Inflammatory macrophage treated with lipopolysaccharide for 1 hour (primary cell): ENCODE measurements around the gene TAGLN2.
"Not testable (repeated sequence)": the region's sequence is repeated elsewhere in the genome, so short reads cannot be mapped to it uniquely, and the experiment has no call there.

Source experiments
- DNase-seq, 2 donors: peaks; one replicate each; pipeline ENCODE4 v3.0.0-alpha.2; 2020 to 2022

The TAGLN2 gene

DNA sequence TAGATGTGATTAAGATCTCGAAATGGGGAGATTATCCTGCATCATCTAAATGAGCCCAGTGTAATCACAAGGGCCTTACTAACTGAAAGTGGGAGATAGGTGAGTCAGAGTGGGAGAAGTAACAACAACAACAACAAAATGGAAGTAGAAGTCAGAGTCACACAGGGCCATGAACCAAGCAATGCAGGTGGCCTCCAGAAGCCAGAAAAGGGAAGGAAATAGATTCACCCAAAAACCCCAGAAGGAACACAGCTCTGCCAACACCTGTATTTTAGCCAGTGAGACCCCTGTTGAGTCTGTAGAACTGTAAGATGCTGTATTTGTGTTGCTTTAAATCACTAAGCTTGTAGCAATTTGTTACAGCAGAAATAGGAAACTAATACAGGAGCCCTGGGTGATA is 4.1 kb downstream of the TAGLN2 start:
- peak in 1 of 2 donors; percentile 60 for DNase-seq

DNA sequence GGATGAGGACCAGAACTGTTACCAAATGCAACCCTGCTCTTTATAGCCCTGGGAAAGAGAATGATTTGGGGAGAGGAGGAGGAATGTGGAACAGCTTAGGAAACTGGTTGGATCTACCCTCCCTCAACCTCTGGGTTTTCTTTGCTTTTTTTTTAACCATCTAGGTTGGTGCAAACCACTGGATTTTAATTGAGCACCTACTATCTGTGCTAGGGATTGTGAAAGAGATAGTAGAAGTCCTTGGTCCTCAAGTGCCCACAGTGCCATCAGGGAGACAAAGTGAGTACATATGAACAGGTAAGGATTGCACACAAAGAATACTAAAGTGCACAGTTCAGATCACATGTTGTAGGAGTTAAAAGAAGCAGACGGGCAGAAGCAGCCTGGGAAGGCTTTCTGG is 4.7 kb downstream of the TAGLN2 start:
- no peak for DNase-seq

DNA sequence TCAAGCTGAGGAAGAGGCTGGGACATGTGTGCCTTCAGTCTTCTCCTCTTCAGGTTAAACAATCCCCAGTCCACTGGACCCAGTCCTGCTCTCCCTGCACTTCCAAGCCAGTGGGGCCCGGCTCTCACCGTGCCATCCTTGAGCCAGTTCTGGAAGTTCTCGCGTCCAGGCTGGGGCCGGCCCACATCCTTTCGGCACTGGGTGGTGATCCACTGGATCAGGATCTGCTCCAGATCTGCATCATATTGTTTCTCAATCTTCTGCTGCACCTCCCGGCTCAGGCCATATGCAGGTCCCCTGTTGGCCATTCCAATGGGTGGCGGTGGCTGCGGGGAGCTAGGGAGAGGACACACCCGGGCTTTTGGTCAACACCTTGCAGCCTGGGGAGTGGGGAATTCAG is 5.1 kb downstream of the TAGLN2 start:
- DNase-seq = no peak

DNA sequence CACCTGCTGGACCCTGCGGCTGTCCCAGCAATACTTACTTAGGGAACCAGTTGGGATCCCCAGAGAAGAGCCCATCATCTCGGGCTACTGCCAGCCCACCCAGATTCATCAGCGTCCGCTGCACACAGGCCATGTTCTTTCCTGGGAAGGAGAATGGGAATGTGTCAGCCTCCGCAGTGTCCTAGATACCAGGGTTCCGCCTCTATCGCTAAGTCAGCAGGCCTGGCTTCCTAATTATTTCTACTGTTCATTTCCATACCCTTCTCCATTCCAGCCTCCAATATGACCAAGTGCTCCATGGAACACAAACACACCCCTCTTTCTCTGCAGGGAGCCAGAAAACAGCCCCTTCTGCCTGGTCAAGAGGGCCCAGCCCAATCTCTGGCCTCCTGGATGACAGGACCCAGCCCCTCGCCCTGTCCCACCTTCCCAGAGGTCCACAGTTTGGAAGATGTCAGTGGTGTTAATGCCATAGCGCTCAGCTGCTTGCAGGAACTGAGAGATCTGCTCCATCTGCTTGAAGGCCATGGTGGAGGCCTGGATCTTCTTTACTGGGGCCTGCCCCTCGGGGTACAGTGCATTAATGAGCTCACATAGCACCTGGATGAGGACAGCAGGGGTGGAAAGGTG is 6.0 kb downstream of the TAGLN2 start:
- DNase-seq = no peak

DNA sequence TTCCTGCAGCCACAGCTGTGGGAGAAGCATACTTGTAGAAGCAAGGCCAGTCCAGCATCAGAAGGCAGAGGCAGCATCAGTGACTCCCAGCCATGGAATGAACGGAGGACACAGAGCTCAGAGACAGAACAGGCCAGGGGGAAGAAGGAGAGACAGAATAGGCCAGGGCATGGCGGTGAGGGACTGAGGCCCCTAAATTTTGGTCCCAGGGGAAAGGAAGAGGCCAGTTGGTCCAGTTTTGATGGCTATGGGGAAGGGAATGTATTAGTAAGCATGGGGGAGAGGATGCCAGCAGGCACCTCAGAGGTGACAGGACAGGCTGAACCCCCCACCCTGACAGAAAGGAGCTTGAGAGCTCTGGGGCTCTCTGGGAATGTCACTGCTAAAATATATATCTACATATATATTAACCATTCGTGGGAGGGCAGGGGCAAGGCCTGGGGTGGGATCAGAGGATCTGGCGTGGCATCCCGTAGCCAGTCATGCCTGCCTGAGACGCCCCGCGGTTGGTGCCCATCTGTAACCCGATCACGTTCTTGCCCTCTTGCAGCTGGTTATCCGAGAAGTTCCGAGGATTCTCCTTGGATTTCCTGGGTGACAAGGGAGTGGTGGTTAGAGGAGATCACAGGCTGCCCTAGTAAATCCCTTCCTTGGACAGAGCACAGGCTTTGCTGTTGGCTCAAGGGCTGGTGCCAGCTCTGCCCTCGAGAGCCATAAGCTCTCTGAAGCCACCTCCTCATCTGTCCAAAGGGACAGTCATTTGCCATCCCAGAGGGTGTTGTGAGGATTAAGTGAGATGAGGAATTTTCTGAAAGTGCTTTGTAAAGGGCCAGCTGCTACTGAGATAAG is 6.7 kb downstream of the TAGLN2 start:
- no peak for DNase-seq

DNA sequence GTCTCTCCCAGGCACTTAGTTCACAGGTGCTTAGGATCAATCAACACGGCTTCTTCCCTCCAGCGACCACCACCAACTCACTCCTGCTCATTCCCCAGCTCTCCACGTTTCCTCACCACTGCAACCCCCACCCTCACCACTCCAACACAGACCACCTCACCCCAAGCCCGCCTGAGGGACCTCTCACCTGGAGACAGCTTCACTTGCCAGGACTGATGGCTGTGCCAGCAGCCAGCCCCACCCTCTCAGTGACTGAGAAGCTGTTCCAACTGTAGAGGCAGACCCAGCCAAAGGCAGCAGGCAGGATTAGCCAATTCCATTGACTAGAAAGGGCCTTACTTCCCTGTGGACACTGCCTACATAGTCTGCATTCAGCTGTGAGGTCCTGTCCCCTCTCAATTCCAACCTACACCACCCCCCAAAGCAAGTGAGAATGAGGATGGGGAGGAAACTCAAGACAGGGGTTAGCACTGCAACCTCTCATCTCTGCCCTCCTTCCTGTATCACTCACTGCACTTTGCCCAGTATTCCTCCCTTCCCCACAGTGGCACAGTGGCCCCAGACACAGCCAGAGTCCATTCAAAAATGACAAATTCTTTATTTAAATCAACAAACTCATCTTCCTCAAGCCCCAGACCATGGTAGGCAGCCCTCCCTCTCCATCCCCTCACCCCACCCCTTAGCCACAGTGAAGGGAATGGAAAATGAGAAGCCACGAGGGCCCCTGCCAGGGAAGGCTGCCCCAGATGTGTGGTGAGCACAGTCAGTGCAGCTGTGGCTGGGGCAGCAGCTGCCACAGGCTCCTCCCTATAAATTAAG is 7.6 kb downstream of the TAGLN2 start:
- DNase-seq = no peak

DNA sequence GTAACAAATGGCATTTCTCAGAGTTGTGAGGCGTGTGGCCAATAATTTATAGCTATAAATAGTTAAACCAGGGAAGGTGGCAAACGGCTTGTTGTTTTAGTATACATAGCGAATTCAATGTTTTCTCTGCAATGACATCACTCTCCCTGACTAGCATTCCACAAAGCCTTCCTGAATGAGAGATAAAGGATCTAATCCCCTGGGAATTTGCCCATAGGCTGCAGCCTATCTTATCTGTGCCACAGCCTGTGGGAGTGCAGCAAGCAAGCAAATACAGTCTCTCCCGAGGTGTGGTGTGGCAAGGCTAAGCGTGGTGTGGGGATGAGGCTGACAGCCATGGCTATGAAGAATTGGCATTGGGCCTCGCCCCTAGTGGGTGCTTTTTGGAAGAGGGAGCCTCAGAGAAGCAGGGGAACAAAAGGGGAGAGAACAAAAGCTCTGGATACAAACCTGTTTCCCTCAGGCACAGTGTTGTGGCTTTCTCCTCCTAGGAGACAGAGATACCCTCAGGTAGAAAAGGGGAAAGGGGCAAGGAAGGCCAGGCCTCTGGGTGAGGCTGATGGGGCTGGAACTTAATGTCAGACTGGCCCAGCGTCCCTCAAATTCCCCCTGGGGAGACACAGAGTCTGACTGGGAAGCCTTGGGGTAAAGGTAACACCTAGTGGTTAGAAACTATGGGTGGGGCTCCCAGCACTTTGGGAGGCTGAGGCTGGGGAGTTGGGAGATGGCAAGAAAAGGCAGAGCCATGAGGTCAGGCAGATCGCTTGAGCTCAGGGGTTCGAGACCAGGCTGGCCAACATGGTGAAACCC is 8.9 kb downstream of the TAGLN2 start:
- no peak for DNase-seq

DNA sequence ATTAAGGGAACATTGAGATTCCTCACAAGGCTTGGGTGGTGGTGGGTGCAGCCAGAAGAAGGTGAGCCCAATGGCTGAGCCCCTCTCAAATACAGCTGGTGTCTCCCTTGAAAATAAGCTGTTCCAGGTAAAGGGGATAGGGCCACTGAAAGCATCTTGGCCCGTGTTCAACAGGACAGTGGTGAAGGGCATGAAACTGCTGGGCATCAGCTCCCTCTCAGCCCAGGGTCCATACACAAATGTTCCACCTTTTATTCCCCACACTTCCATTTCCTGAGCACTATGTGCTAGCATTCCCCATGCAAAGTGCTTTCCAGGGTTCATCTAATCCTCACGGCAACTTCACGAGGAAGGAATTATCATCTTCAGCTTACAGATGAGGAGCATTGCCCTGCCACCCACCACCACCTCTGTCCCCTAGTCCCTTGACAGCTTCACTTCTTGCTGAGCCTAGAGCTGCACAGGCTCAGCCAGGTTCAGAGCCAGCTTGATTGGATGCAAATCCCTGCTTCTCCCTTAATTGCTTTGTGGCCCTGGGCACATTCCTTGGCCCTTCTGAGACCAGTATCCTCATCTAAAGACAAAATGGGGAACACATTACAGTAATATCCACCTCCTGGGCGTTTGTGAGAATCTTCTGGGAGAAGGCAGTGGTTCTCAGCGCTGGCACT is 9.6 kb downstream of the TAGLN2 start:
- no peak for DNase-seq

DNA sequence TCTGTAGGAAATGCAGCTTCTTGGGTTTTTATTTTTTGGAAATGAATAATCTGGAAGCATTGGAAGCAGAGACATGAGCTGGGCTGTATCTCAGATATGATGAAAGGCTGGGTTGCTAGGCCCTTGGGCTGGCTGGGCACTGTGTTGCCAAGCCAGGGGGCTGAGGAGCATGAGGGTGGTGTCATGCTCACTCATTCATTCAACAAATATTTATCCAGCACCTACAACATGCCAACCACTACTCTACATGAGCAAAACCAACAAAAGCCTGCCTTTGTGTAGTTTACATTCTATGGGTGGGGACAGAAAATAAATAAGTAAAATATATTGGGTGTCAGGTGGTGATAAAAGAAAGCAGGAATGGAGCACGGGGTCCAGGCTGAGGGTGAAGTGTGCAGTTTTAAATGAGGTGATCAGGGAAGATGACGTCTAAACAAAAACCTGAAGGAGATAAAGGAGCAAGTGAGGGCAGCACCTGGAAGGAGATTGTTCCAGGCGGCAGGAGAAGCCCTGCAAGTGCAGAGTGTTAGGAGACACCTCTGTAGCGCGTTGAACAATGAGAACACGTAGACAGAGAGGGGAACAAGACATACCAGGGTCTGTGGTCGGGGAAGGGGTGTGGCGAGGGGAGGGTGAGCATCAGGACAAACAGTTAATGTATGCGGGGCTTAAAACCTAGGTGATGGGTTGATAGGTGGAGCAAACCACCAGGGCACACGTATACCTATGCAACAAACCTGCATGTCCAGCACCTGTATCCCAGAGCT is 10.9 kb downstream of the TAGLN2 start:
- no peak for DNase-seq

DNA sequence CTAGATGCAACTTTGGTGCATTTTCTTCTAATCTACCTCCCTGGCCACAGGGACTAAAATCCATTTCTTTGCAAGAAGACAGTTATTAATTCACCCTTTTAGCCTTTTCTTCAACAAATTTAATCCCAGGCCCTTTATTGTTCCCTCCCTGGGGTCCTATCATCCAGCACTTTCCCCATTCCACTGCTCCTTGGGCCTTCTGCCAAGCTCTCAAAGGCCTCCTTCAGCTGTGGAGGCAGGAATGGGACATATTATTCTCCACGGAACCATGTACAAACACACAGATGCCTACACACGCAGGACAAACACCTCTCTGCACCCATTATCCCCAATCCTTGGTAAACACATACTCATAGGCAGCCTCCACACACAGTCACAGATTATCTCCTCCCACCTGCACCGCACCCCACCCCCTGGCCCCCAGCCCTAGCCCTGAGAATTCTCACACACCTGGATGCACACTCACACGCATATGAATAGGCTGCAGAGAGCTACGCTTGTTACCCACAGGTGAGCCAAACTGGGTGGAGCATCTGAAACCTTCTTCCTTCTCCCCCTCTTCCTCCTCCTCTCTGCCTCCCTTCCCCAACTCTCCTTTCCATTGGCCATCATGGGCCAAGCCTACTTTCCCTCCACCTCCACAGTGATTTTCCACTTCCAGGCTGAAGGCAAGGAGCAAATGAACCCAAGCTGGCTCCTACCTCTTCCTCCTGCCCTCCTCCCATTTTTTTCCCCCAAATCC is 11.7 kb downstream of the TAGLN2 start:
- no peak for DNase-seq

DNA sequence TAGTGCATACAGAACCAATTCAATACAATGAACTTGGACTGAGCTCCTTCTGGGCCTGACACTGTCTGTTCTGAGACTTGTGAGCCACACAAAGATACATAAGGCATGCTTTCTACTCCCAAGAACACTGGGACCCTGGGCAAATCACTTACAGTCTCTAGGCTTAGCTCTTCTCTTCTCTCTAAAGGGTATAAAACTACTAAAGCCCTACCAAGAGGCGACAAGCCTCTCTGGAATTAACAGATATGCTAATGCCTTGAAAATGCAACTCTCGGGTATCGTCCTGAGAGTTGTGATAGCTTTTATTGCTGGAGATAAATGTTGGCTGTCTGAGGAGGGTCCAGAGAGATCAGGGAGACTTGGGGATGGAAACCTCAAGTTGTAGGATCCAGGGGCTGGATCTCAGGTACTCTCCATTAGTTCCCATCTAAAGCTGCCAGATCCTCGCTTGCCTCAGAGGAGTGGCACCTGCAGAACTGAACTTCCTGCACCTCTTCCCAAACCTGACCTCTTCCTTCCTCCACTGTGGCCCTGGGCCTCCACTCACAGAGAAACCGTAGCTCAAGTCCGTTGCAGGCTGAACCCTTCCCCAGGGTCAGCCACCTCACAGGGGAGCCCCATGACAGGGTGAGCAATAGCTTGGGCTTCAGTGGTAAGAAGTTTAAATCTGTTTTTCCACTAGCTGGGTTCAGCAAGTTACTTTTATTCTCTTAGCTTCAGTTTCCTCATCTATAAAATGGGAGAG is 13.8 kb downstream of the TAGLN2 start:
- no peak for DNase-seq

DNA sequence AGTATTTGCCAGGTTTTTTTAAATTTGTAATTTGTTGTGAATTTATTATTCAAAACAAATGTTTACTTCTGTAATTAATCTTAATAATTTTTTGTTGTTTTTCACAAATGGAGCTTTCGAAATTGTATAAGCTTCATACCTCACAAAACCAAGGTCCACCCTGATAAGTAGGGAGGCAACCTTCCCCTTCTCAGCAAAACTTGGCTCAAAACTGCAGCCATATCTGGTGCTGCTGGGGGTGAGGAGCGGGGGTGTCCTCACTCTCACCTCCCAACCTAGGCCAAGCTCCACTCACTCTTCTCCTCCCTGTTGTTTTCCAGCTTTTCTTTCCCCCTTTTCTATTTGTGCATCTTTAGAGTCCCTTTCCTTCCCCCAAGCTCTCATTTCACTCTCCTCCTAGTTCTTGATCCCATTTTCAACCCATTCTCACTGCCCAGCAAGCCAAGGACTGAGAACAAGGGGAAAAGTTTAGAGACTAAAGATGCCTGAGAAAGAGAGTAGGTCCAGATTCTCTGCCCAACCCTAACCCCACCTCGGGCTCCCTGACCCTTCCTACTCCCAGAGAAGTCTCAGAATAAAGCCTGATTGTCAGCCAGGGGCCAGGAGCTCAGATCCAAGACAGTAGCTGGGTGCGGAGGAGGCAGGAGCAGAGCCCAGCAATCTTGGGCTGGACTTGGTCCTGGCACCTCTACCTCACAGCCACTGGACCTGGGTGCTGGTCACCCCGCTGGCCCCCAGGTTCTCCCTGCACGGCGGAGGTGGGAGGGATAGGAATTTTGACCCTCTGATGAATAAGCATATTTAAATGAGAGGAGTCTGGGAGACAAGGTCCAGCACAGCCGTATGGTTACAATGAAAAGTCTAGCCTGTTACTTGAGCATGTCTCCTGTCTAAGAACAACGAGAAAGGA is 17.0 kb downstream of the TAGLN2 start:
- no peak for DNase-seq

DNA sequence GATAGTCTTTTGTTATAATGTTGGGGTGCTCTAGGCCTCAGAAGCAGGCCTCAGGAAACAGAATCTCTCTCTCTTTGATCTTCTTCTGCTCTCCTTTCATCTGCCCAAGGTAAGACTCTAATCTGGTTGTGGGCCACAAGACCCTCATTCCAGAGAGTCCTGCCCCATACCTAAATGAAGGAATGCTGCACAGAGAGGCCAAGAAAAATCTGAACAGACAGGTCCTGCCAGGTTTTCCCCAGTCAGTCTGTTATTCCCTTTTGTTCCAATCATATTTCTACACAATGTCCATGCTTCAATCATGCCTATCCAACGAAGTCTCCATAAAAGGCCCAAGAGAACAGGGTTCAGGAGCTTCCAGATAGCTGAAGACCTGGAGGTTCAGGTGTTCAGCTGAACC is 18.3 kb downstream of the TAGLN2 start:
- no peak for DNase-seq

DNA sequence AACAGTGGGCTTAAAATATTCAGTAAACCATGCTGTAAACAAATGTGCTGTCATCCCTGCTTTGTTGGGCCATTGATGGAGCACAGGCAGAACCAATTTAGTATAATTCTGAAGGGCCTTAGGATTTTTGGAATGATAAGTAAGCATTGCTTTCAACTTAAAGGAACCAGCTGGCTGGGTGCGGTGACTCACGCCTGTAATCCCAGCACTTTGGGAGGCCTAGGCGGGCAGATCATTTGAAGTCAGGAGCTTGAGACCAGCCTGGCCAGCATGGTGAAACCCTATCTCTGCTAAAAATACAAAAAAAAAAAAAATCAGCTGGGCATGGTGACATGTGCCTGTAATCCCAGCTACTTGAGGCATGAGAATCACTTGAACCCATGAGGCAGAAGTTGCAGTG is 21.3 kb downstream of the TAGLN2 start:
- DNase-seq = not testable (repeated sequence)

DNA sequence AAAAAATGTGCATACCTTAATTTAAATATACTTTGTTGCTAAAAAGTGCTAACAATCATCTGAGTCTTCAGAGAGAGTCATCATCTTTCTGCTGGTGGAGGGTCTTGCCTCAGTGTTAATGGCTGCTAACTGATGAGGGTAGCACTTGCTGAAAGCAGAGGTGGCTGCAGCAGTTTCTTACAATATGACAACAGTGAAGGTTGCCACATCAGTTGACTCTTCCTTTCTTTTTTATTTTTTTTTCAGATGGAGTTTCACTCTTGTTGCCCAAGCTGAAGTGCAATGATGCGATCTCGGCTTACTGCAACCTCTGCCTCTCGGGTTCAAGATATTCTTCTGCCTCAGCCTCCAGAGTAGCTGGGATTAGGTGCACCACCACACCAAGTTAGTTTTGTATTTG is 22.8 kb downstream of the TAGLN2 start:
- peak; percentile 34 to 44 for DNase-seq

DNA sequence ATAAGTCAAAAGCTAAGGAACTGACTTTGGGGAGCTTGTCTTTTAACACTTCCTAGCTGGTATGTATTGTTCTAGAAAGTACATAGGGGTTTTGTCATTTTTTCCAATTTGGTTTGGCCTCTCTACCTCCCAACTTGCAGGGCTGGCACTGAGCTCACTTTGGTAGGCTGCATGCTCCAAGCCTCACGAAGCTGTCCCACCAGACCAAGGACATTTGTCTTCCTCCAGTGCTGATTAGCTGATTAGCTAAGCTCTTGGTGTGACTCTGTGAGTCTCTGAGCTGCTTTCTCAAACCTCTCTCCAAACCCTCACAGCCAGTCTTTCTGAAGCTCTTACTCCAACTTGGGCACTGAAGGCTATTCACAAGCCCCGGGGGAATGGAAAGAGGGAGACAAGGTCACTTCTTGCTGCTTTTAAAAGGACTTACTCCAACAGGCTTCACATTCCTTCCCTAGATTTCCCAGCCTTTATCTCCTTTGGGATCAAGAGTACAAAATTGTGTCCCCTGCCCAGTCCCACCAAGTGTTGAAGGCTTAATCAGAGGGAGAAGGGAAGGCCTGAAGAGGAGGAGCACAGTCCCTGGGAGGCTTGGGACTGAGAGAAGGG is 24.4 kb downstream of the TAGLN2 start:
- DNase-seq = no peak

DNA sequence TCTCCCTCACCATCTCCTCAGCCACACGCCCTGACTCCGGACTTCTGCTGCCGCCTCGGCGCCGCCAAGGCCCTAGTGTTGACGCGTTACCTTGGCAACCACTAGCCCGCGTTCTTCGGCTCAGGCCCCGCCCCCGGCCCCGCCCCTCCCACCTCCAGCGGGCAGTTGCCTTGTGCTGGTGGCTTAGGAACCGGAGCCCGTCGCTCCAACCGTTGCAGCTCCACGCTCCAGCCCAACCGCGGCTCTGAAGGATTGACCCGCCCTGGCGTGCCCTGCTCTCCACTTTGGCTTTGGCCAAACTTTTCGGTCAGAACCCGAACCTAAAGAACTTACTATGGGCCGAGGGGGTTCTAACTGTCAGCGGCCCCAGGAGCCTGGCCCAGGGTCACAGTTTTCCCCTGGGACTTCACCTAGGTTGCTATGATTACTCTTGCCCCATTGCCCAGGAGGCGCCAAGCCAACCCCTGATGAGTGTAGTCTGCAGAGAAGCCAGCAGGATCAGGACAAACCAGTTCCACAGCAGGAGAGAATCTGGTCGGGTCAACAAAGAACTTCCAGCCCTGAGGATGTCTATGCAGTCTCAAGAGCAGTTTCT is 25.1 kb downstream of the TAGLN2 start, which contains the start of gene CFAP45:
TSS of gene CFAP45 (minus strand) at position 80 of the 595 bp plus-strand sequence. CDS start at position 13, 67 bp downstream.
- peak; percentile 72 to 79 for DNase-seq

DNA sequence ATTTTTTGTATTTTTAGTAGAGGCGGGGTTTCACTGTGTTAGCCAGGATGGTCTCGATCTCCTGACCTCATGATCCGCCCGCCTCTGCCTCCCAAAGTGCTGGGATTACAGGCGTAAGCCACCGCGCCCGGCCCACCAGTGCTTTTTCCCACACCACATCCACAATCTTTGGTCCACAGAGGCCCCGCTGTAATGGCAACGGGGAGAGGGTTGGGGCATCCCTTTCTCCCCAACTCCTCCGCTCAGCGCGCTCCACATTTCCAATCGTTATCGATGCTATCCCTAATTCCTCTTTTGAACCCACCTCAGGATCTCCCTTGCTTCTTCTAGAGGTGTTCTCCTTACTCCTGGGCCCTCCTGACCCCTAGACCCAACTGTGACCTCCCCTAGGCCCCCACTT is 25.7 kb downstream of the TAGLN2 start:
- DNase-seq = not testable (repeated sequence)
